Epidermal melanocyte (primary cell): ENCODE measurements around the gene EPB41L1.

Source experiments
- DNase-seq: peaks from one replicate; pipeline ENCODE4 v3.0.0; 2011; ENCODE audit warnings: low spot score; ENCODE audit not compliant: insufficient read length

Gene EPB41L1

DNA sequence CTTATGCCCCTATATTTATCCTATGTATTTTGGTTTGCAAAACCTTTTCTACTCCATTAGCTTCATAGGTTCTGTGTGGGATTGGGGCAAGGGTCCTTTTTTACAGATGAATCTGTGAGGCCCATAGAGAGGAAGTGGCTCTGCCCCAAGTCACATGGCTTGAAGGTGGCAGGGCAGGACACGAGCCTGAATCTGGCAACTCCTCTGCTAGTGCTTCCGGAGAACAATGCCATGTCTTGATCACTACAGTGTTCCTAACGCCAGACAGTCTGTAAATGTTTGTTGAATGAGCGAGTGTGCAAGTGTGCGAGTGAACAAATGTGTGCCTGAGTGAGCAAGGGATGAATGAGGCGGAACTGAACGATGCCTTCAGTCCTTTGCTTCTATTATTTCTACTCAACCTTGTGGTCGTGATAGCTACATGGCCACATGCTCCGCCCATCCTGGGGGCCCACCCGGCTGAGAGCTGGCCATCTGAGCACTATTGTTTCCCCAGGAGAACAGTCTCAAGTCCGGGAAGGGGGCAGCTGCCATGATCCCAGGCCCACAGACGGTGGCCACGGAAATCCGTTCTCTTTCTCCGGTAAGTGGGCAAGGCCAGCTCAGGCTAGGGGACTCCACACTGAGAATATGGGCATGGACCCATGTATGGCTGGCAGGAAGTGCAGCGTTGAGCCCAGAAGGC lies 64.0 kb downstream of the EPB41L1 start:
- DNase-seq: no peak

- DNase-seq: no peak
These were observed 65.2 kb downstream of the EPB41L1 start for GRCh38 chr20:36219671-36220220.

DNA sequence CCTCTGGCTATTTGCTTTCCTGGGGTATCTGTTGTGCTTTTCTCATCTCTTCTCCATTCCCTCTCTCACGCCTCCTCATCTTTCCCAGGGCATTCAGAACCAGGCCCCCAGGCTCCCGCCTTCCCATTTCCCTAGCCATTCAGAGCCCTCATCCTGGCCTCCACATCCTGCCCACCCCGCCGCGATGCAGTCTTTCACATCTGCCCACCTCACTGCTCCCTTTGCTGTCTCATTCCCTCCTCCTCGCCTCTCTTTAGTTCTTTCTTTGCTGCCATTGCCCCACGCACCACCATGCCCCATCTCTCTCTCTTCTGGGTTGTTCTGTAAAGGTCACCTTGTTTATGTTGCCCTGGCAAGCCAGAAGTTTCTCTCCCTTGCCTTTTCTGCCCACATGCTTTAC lies 71.1 kb downstream of the EPB41L1 start:
- DNase-seq: no peak

DNA sequence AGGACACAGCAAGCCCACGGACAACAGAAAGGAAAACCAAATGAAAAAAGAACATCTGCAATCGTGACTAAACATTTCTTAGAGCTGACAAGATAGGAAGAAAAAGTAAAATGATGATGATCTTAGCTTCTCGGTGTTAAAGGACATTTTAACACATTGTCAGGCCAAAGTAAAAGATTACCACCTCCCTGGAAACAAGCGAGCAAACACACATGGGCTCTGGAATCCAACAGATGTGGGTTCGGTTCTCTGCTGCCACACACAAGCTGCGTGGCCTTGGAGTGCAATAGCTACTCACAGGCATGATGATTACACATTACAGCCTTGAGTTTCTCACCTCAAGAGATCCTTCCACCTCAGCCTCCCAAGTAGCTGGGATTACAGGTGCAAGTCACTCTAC lies 74.2 kb downstream of the EPB41L1 start:
- DNase-seq: no peak

DNA sequence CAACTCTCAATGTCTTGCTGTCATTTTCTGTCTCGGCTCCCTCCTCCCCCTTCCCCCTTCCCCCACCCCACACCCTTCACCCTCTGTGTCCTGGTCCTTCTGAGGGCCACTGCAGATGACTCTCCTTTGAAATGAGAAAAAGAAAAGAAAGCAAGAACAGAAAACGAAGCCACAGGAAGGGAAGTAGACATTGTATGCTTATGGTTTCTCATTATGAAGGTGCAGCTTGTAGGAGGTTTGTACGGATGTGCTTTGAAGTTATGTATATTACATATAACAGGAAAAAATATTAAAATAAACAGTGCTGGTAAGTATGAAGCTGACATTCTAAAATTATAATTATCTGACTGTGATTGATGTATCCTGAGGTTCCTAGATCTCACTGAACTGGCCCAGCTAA lies 75.5 kb downstream of the EPB41L1 start:
- DNase-seq: no peak

GRCh38 chr20:36231331-36231730 lies 76.8 kb downstream of the EPB41L1 start:
- DNase-seq: no peak

- DNase-seq: no peak
These were observed 80.3 kb downstream of the EPB41L1 start for GRCh38 chr20:36234771-36235320.

- peak; percentile 42 for DNase-seq
These were observed 81.6 kb downstream of the EPB41L1 start, which contains the start of gene AAR2 for GRCh38 chr20:36235892-36236785. Gene AAR2 (plus strand): TSS chr20:36236478. CDS start chr20:36239869, 3,391 bp downstream.

- no peak for DNase-seq
These were observed 82.2 kb downstream of the EPB41L1 start for GRCh38 chr20:36236786-36237121.

DNA sequence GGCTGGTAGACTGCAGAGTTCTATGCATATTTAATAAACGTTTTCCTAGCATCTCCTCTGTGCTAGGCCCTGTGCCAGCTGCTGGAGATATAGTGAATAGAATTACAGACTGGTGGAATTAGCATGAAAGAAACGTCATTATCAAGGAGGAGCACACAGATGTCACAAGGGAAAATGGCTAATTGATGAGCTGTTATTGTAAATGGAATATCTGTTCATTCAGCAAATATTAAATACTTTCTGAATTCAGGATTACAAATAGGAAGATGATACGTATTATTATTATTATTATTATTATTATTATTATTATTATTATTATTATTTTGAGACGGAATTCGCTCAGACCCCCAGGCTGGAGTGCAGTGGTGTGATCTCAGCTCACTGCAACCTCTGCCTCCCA lies 82.9 kb downstream of the EPB41L1 start:
- DNase-seq: no peak

DNA sequence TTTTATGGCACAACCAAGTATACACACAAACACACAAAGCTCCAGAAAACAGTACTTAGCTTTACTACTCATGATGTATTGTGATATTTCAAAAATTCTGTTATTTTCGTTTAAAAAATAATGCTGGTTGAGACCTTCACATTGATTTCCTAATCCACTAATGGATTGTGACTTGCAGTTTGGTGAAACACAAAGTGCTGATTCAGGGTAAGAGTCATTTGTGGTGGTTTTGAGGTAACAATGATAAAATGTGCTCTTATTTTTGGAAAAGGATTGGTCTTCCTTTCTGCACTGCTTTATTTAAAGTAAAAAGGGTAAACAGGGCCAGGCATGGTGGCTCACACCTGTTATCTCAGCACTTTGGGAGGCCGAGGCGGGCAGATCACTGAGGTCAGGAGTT lies 83.6 kb downstream of the EPB41L1 start:
- DNase-seq: no peak

- no peak for DNase-seq
These were observed 84.2 kb downstream of the EPB41L1 start for GRCh38 chr20:36238760-36239159.

GRCh38 chr20:36240076-36240475 lies 85.5 kb downstream of the EPB41L1 start:
- no peak for DNase-seq

GRCh38 chr20:36241678-36242077 lies 87.1 kb downstream of the EPB41L1 start:
- no peak for DNase-seq

- no peak for DNase-seq
These were observed 89.2 kb downstream of the EPB41L1 start for GRCh38 chr20:36243726-36244125.

- DNase-seq: no peak
These were observed 91.9 kb downstream of the EPB41L1 start for GRCh38 chr20:36246401-36246800.

- no peak for DNase-seq
These were observed 94.3 kb downstream of the EPB41L1 start for GRCh38 chr20:36248836-36249235.

- no peak for DNase-seq
These were observed 94.9 kb downstream of the EPB41L1 start for GRCh38 chr20:36249450-36249849.

GRCh38 chr20:36251426-36251825 lies 96.9 kb downstream of the EPB41L1 start:
- no peak for DNase-seq

DNA sequence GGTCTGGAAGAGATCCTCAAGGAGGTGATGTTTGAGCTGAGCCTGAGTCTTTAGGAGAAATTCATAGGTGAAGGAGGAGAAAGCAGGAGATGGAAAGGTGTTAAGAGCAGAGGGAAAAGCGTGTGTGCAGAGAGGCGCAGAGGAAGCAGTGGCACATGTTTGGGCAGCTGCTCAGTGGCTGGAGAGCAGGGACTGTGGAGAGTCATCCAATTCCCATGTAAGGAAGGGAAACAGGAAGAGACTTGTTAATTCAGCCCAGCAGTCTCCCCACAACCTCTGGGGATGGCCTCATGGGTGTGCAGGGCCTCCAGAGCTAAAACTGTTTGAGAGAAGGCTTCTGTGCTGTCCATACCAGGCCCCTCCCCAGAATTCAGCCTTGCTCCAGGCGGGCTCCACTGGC lies 98.0 kb downstream of the EPB41L1 start:
- DNase-seq: no peak

DNA sequence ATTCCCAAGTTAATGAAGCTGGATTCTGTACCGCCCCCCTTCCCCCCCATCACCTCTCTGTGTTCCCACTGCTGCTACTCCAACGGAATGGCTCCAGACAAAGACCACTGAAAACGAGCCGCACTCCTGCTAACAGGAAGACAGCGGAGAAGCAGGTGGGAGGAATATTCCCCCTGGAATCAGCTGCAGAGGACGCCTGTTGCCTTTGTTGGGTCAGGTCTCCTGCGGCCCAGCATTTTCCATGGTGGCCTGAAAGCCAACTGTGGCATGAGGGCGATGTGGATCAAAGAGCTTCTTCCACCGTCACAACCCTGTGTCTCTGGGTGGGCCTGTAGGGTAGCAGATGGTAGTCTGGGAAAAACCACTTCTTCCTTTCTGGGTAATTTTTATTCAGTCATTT lies 98.5 kb downstream of the EPB41L1 start:
- DNase-seq: no peak

DNA sequence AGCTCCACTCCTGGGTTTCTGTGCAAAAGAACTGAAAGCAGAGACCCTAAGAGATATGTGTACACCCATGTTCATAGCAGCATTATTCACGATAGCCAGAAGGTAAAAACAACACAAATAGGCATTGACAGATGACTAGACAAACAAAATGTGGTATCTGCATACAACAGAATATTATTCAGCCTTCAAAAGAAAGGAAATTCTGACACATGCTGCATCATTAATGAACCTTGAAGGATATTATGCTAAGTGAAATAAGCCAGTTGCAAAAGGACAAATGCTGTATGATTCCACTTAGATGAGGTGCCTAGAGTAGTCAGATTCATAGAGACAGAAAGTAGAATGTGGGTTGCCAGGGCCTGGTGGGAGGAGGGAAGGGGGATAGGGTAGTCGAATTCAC lies 99.5 kb downstream of the EPB41L1 start:
- no peak for DNase-seq
